Measurements from ENCODE around the gene AK2. TPM values are rescaled to one million over a fixed set of nuclear protein-coding genes. Genes with fewer than 3 reads are reported as not detected.

AK2 gene
- polyA plus RNA-seq, 3 donors = 68.8 to 180 (median 162) TPM

GRCh38 chr1:32984090-32984454, 52.6 kb downstream of the AK2 start:
- H3K27me3 Mint-ChIP-seq (ENCODE audit: low read depth in 3 of 3) = peaks cover 0 to 2% (median 1%) of the 10 kb centered on the region in 3 donors
- Histone ChIP-seq H3K4me3 (replicated peaks in 1 of 3; ENCODE audit: low read depth in 2 of 3, low read length in 3 of 3) (no peak overlapping the region), H3K27ac (ENCODE audit: low read depth in 1 of 2, low read length in 2 of 2) (peak overlapping the region; percentile 66 to 67), H3K4me2 (replicated peaks; ENCODE audit: extremely low read depth, low read length, poor library complexity, severe bottlenecking) (no peak overlapping the region), H3K27me3 (ENCODE audit: control insufficient read depth in 2 of 2, insufficient read depth in 2 of 2, low read length in 2 of 2) (no peaks in the 10 kb centered on the region), H3K4me1 (ENCODE audit: control insufficient read depth in 1 of 2, insufficient read depth in 2 of 2, low read length in 2 of 2) (peaks cover 94 to 99% of the 10 kb centered on the region in 2 donors), H3K9me3 (replicated peaks in 1 of 2; ENCODE audit: control insufficient read depth in 1 of 2, insufficient read depth in 1 of 2, low read length in 2 of 2) (no peaks in the 10 kb centered on the region), H2AFZ (ENCODE audit: insufficient read depth, low read depth, low read length, poor library complexity, severe bottlenecking) (no peak overlapping the region), H3K79me2 (ENCODE audit: insufficient read depth, low read length) (no peaks in the 10 kb centered on the region), H3K9ac (ENCODE audit: insufficient read depth, low read length, poor library complexity, severe bottlenecking) (no peak overlapping the region), H3K36me3 (replicated peaks in 1 of 2; ENCODE audit: control insufficient read depth in 1 of 2, insufficient read depth in 2 of 2, low read length in 2 of 2) (no peaks in the 10 kb centered on the region), H4K20me1 (ENCODE audit: insufficient read depth, low read length) (no peaks in the 10 kb centered on the region)
- peaks cover 88% of the 10 kb centered on the region for H3K4me1 Mint-ChIP-seq
- peaks cover 9 to 11% of the 10 kb centered on the region in 2 donors for H3K36me3 Mint-ChIP-seq
- H3K9me3 Mint-ChIP-seq = no peaks in the 10 kb centered on the region
- peak overlapping the region; percentile 73 to 92 (median 85) for H3K27ac Mint-ChIP-seq
- no peak overlapping the region for H3K4me3 Mint-ChIP-seq
- no peak for TF ChIP-seq CTCF (IDR thresholded peaks at IDR 0.05)
- WGBS (ENCODE audit: insufficient coverage) = 81% methylated on average over 4 of the region's 4 CpGs
- peak in 1 of 3 donors; percentile 31 for DNase-seq
- intact Hi-C loops (cut with micrococcal nuclease) = no loop called here

- Mint-ChIP-seq H3K4me3 (no peak overlapping the region), H3K4me1 (peaks cover 84% of the 10 kb centered on the region), H3K9me3 (no peaks in the 10 kb centered on the region), H3K27me3 (ENCODE audit: low read depth in 3 of 3) (peaks cover 0 to 1% (median 1%) of the 10 kb centered on the region in 3 donors), H3K27ac (peak overlapping the region in 4 of 7 donors; percentile 92 to 98 (median 96)), H3K36me3 (peaks cover 6 to 8% of the 10 kb centered on the region in 2 donors)
- Histone ChIP-seq H2AFZ (ENCODE audit: insufficient read depth, low read depth, low read length, poor library complexity, severe bottlenecking) (no peak overlapping the region), H3K4me3 (replicated peaks in 1 of 3; ENCODE audit: low read depth in 2 of 3, low read length in 3 of 3) (no peak overlapping the region), H3K4me1 (ENCODE audit: control insufficient read depth in 1 of 2, insufficient read depth in 2 of 2, low read length in 2 of 2) (peaks cover 89 to 99% of the 10 kb centered on the region in 2 donors), H3K79me2 (ENCODE audit: insufficient read depth, low read length) (no peaks in the 10 kb centered on the region), H4K20me1 (ENCODE audit: insufficient read depth, low read length) (no peaks in the 10 kb centered on the region), H3K27me3 (ENCODE audit: control insufficient read depth in 2 of 2, insufficient read depth in 2 of 2, low read length in 2 of 2) (no peaks in the 10 kb centered on the region), H3K9ac (ENCODE audit: insufficient read depth, low read length, poor library complexity, severe bottlenecking) (no peak overlapping the region), H3K27ac (ENCODE audit: low read depth in 1 of 2, low read length in 2 of 2) (peak overlapping the region in 1 of 2 donors; percentile 92), H3K4me2 (replicated peaks; ENCODE audit: extremely low read depth, low read length, poor library complexity, severe bottlenecking) (peak overlapping the region; percentile 1), H3K9me3 (replicated peaks in 1 of 2; ENCODE audit: control insufficient read depth in 1 of 2, insufficient read depth in 1 of 2, low read length in 2 of 2) (no peaks in the 10 kb centered on the region), H3K36me3 (replicated peaks in 1 of 2; ENCODE audit: control insufficient read depth in 1 of 2, insufficient read depth in 2 of 2, low read length in 2 of 2) (no peaks in the 10 kb centered on the region)
- no peak for TF ChIP-seq CTCF (IDR thresholded peaks at IDR 0.05)
- 67% methylated on average over 2 of the region's 3 CpGs for WGBS (ENCODE audit: insufficient coverage)
- DNase-seq = peak in 2 of 3 donors; percentile 62 to 71
- intact Hi-C loops (cut with micrococcal nuclease) = no loop called here
These were observed 53.7 kb downstream of the AK2 start for GRCh38 chr1:32983020-32983419.

All from CD14-positive monocyte (primary cell).